ENCODE results near the gene NHSL2. TPM values are rescaled to one million over a fixed set of nuclear protein-coding genes. Genes with fewer than 3 reads are reported as not detected.

The NHSL2 gene
- total RNA-seq, 1 donor from 2014 or later: 3.8 TPM

- intact Hi-C loops (cut with micrococcal nuclease): no loop called here
- peak overlapping the region; percentile 72 for H3K27ac ChIP-seq (replicated peaks)
- peaks cover 15% of the 10 kb centered on the region for H3K4me1 ChIP-seq
- TF ChIP-seq CTCF (IDR thresholded peaks at IDR 0.05; ENCODE audit: borderline replicate concordance): no peak
- peak; percentile 35 for DNase-seq
- H3K27me3 ChIP-seq (ENCODE audit: low read depth): no peaks in the 10 kb centered on the region
- H3K9me3 ChIP-seq (replicated peaks): no peaks in the 10 kb centered on the region
- H3K36me3 ChIP-seq: no peaks in the 10 kb centered on the region
- peak overlapping the region; percentile 6 for H3K4me3 ChIP-seq
Observed at GRCh38 chrX:72003811-72004750, 93.4 kb downstream of the NHSL2 start.

GRCh38 chrX:72005046-72005445, 94.4 kb downstream of the NHSL2 start:
- Histone ChIP-seq H3K36me3 (no peaks in the 10 kb centered on the region), H3K4me1 (peaks cover 15% of the 10 kb centered on the region), H3K4me3 (no peak overlapping the region), H3K9me3 (replicated peaks) (no peaks in the 10 kb centered on the region), H3K27ac (replicated peaks) (peak overlapping the region; percentile 72), H3K27me3 (ENCODE audit: low read depth) (no peaks in the 10 kb centered on the region)
- no peak for DNase-seq
- TF ChIP-seq CTCF (IDR thresholded peaks at IDR 0.05; ENCODE audit: borderline replicate concordance): no peak
- intact Hi-C loops (cut with micrococcal nuclease): no loop called here

DNA sequence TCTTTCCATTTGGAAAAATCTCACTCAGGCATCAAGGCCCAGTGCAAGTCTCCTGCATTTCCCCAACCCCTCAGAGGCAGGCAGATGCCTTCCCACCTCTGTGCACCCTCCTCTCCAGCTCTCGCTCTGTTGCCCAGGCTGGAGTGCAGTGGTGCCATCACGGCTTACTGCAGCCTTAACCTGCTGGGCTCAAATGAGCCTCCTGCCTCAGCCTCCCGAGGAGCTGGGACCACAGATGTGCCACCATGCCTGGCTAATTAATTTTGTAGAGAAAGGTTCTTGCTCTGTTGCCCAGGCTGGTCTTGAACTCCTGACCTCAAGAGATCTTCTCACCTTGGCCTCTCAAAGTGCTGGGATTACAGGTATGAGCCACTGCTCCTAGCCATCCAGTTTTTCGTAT, 95.8 kb downstream of the NHSL2 start:
- H3K27me3 ChIP-seq (ENCODE audit: low read depth): no peaks in the 10 kb centered on the region
- no peak for DNase-seq
- H3K9me3 ChIP-seq (replicated peaks): no peaks in the 10 kb centered on the region
- TF ChIP-seq CTCF (IDR thresholded peaks at IDR 0.05; ENCODE audit: borderline replicate concordance): no peak
- H3K4me1 ChIP-seq: peaks cover 15% of the 10 kb centered on the region
- H3K36me3 ChIP-seq: no peaks in the 10 kb centered on the region
- no peak overlapping the region for H3K4me3 ChIP-seq
- intact Hi-C loops (cut with micrococcal nuclease): no loop called here
- H3K27ac ChIP-seq (replicated peaks): no peak overlapping the region

DNA sequence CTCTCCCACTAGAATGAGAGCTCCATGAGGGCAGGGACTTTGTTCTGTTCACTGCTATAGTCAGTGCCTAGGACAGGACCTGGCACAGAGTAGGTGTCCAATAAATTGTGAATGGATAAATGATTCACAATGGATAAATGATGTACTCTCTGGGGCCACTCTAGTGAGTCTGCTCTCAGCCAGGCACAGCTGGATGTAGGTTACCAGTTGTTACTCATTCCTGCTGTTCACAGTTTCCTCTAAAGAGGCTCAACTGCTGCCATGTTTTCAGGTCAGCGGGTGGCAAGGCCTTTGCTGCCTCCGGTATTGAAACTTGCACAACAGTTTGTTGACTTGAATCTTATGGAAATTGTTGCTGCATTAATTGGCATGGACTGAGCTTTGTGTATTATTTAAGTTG, 99.1 kb downstream of the NHSL2 start:
- Histone ChIP-seq H3K4me1 (no peaks in the 10 kb centered on the region), H3K27ac (replicated peaks) (no peak overlapping the region), H3K27me3 (ENCODE audit: low read depth) (no peaks in the 10 kb centered on the region), H3K36me3 (no peaks in the 10 kb centered on the region), H3K9me3 (replicated peaks) (no peaks in the 10 kb centered on the region), H3K4me3 (no peak overlapping the region)
- no peak for DNase-seq
- intact Hi-C loops (cut with micrococcal nuclease): loop anchor here (10.0 kb wide), 1 partner anchor 115 kb away; no protein-coding TSS in a partner anchor
- no peak for TF ChIP-seq CTCF (IDR thresholded peaks at IDR 0.05; ENCODE audit: borderline replicate concordance)

- H3K27me3 ChIP-seq (ENCODE audit: low read depth): no peaks in the 10 kb centered on the region
Observed at GRCh38 chrX:72011734-72012133, 101.1 kb downstream of the NHSL2 start.

More at GRCh38 chrX:72011734-72012133, 101.1 kb downstream of the NHSL2 start:
- intact Hi-C loops (cut with micrococcal nuclease): loop anchor here (10.0 kb wide), 1 partner anchor 113 kb away; no protein-coding TSS in a partner anchor
- H3K9me3 ChIP-seq (replicated peaks): no peaks in the 10 kb centered on the region
- no peaks in the 10 kb centered on the region for H3K36me3 ChIP-seq
- DNase-seq: no peak
- H3K27ac ChIP-seq (replicated peaks): no peak overlapping the region
- no peak overlapping the region for H3K4me3 ChIP-seq
- no peaks in the 10 kb centered on the region for H3K4me1 ChIP-seq
- no peak for TF ChIP-seq CTCF (IDR thresholded peaks at IDR 0.05; ENCODE audit: borderline replicate concordance)

Data from left ventricle myocardium inferior (tissue), 1 donor.